ENCODE results near the gene RNASE13. TPM values are rescaled to one million over a fixed set of nuclear protein-coding genes. Genes with fewer than 3 reads are reported as not detected.
"Not testable (repeated sequence)": the region's sequence is repeated elsewhere in the genome, so short reads cannot be mapped to it uniquely, and the experiment has no call there.

Gene RNASE13
- total RNA-seq, 1 donor from 2014 or later: not detected

- Mint-ChIP-seq H3K4me3 (no peak overlapping the region), H3K27me3 (peaks cover 6% of the 10 kb centered on the region), H3K27ac (no peak overlapping the region), H3K36me3 (no peaks in the 10 kb centered on the region), H3K9me3 (no peaks in the 10 kb centered on the region), H3K4me1 (ENCODE audit: unreplicated experiment) (peaks cover 13% of the 10 kb centered on the region)
- no peak for DNase-seq (ENCODE audit: extremely low spot score, unreplicated experiment)
- TF ChIP-seq CTCF (conservative IDR thresholded peaks at IDR 0.05): no peak
These were observed 19.3 kb downstream of the RNASE13 start for GRCh38 chr14:21015312-21015711.

DNA sequence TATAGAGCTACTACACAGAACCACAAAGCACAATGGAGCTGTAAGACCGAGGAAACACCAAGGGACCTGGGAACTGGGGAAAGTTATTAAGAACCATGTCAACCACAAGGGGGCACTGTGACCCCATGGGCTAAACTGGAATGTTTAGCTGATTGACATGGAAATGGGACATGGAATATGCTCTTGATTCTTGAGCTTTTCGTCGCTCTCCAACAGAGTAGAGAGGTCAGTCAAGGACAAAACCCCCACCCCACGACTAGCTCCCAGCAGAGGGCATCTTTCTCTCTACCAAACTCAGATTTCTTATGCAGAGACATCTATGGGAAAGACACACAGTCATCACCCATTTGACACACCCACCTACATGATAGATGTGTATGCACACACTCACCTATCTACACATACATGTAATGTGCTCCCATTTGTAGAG lies 19.8 kb downstream of the RNASE13 start:
- peak; percentile 87 for DNase-seq (ENCODE audit: extremely low spot score, unreplicated experiment)
- peak overlapping the region; percentile 47 for H3K27ac Mint-ChIP-seq
- peaks cover 13% of the 10 kb centered on the region for H3K4me1 Mint-ChIP-seq (ENCODE audit: unreplicated experiment)
- peak; percentile 95 for TF ChIP-seq CTCF (conservative IDR thresholded peaks at IDR 0.05)
- peaks cover 6% of the 10 kb centered on the region for H3K27me3 Mint-ChIP-seq
- H3K9me3 Mint-ChIP-seq: no peaks in the 10 kb centered on the region
- no peak overlapping the region for H3K4me3 Mint-ChIP-seq
- no peaks in the 10 kb centered on the region for H3K36me3 Mint-ChIP-seq

DNA sequence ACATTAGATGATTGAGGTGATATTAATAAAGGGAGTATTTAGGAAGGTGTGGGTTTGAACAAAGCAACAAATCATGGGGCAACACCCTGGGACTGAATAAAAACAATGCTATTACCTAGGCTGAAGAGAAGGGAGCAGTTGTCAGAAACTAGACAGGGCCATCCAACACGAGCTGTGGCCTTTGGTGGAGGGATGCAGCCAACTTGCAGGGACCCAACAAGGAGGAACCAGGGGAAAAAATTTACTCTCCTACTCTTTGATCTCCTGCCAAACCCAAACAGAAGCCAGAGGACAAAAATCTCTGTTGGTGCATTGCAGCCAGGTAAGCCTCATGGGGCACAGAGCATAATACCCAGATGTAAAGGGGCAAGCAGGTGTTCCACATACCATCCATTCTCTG lies 23.5 kb downstream of the RNASE13 start:
- Mint-ChIP-seq H3K4me3 (no peak overlapping the region), H3K27ac (no peak overlapping the region), H3K27me3 (peaks cover 6% of the 10 kb centered on the region), H3K36me3 (no peaks in the 10 kb centered on the region), H3K4me1 (ENCODE audit: unreplicated experiment) (peaks cover 19% of the 10 kb centered on the region), H3K9me3 (no peaks in the 10 kb centered on the region)
- TF ChIP-seq CTCF (conservative IDR thresholded peaks at IDR 0.05): no peak
- no peak for DNase-seq (ENCODE audit: extremely low spot score, unreplicated experiment)

DNA sequence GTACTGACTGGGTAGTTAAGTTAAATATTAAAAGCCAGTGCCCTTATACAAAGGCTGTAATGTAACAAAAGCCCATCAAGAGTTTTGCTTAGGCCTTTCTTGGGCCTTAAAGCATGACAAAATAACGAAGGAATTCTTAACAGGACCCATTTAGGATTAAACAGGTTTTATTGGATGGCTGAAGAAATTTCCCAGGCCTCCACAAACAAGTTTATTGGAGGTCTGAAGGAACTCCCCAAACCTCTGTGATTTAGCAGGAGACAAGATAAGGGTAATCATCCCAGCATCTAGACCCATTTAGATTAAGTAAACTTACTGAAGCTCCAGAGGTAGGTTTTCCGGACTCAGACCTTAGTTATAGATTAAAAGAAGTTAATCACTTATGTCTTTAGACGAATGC lies 24.9 kb downstream of the RNASE13 start:
- peak overlapping the region; percentile 24 for H3K27ac Mint-ChIP-seq
- not testable (repeated sequence) for DNase-seq (ENCODE audit: extremely low spot score, unreplicated experiment); H3K4me3 Mint-ChIP-seq; H3K4me1 Mint-ChIP-seq (ENCODE audit: unreplicated experiment); H3K27me3 Mint-ChIP-seq; H3K9me3 Mint-ChIP-seq; H3K36me3 Mint-ChIP-seq

GRCh38 chr14:21003788-21004346 lies 30.7 kb downstream of the RNASE13 start:
- Mint-ChIP-seq H3K36me3 (no peaks in the 10 kb centered on the region), H3K4me3 (no peak overlapping the region), H3K9me3 (no peaks in the 10 kb centered on the region), H3K27me3 (no peaks in the 10 kb centered on the region), H3K4me1 (ENCODE audit: unreplicated experiment) (peaks cover 4% of the 10 kb centered on the region), H3K27ac (no peak overlapping the region)
- no peak for DNase-seq (ENCODE audit: extremely low spot score, unreplicated experiment)
- TF ChIP-seq CTCF (conservative IDR thresholded peaks at IDR 0.05): no peak

- Mint-ChIP-seq H3K36me3 (peaks cover under 1% of the 10 kb centered on the region), H3K4me3 (no peak overlapping the region), H3K27me3 (no peaks in the 10 kb centered on the region), H3K4me1 (ENCODE audit: unreplicated experiment) (peaks cover 17% of the 10 kb centered on the region), H3K9me3 (no peaks in the 10 kb centered on the region), H3K27ac (peak overlapping the region; percentile 57)
- no peak for TF ChIP-seq CTCF (conservative IDR thresholded peaks at IDR 0.05)
- no peak for DNase-seq (ENCODE audit: extremely low spot score, unreplicated experiment)
These were observed 33.4 kb downstream of the RNASE13 start for GRCh38 chr14:21001218-21001617.

Data from type B pancreatic cell (in vitro differentiated cells).